ENCODE measurements around the gene VAV3.

DNA sequence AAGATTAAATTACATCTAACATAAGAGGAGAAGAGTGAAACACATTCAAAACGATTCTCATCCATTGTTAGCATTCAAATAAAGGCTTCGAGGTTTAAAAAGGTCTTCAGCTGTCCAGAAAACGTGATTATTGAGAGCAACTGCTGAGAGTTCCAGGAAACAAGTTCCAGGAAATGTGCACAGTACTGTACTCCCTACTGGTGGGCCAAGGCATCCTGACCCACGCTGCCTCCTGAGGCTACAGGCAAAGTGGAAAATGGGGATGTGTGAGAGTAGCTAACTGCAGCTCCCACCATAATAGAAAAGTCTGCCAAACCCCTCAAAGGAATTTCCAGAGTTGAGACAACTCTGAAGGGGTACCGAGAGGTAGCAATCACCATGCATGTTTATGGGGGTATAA, 2.0 kb downstream of the VAV3 start:
- TF ChIP-seq, protein P1, sequence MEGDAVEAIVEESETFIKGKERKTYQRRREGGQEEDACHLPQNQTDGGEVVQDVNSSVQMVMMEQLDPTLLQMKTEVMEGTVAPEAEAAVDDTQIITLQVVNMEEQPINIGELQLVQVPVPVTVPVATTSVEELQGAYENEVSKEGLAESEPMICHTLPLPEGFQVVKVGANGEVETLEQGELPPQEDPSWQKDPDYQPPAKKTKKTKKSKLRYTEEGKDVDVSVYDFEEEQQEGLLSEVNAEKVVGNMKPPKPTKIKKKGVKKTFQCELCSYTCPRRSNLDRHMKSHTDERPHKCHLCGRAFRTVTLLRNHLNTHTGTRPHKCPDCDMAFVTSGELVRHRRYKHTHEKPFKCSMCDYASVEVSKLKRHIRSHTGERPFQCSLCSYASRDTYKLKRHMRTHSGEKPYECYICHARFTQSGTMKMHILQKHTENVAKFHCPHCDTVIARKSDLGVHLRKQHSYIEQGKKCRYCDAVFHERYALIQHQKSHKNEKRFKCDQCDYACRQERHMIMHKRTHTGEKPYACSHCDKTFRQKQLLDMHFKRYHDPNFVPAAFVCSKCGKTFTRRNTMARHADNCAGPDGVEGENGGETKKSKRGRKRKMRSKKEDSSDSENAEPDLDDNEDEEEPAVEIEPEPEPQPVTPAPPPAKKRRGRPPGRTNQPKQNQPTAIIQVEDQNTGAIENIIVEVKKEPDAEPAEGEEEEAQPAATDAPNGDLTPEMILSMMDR (IDR thresholded peaks at IDR 0.05; ENCODE audit: low read depth, low read length, poor library complexity, severe bottlenecking): no peak
- TF ChIP-seq EZH2phosphoT487 (IDR thresholded peaks at IDR 0.05; ENCODE audit: borderline replicate concordance, low read length): no peak
